Tibial nerve (tissue), 4 donors: Measurements from ENCODE around the gene EDEM3. TPM values are rescaled to one million over a fixed set of nuclear protein-coding genes. Genes with fewer than 3 reads are reported as not detected.
A peak's percentile ranks its signal among the peaks of the same experiment; 100 is the strongest.

ENCODE experiments used
- DNase-seq, 2 donors: peaks; one replicate each; pipeline ENCODE4 v3.0.0-alpha.2; 2019; ENCODE audit warnings: low spot score in 2 of 2
- H3K27ac ChIP-seq, 4 donors: fragments of 200-600 bp; sonication (generic) in 3 of 4; one replicate each; pipeline ENCODE4 v1.5.1; 2017 to 2019; ENCODE audit warnings: mild to moderate bottlenecking in 1 of 4
- H3K27me3 ChIP-seq, 2 donors: fragments of 200-600 bp; sonication (generic) in 1 of 2; one replicate each; pipeline versions ENCODE4 v1.5.1 to v1.6.0; 2017 to 2019
- H3K36me3 ChIP-seq, 3 donors: fragments of 200-600 bp; sonication (generic); one replicate each; pipeline ENCODE4 v1.5.1; 2018 to 2019
- H3K4me1 ChIP-seq, 4 donors: fragments of 200-600 bp; sonication (generic) in 3 of 4; one replicate each; pipeline ENCODE4 v1.5.1; 2017 to 2019
- H3K4me3 ChIP-seq, 4 donors: fragments of 200-600 bp; sonication (generic) in 3 of 4; one replicate each; pipeline ENCODE4 v1.5.1; 2017 to 2019; ENCODE audit warnings: mild to moderate bottlenecking in 1 of 4, moderate library complexity in 1 of 4
- H3K9me3 ChIP-seq, 4 donors: fragments of 200-600 bp; sonication (generic) in 3 of 4; one replicate each; pipeline ENCODE4 v1.5.1; 2017 to 2019
- EP300 ChIP-seq, 2 donors: sonication (generic); formaldehyde crosslinking; IDR thresholded peaks; one replicate each; pipeline ENCODE4 v1.6.1; 2017; ENCODE audit warnings: antibody characterized with exemption in 2 of 2, mild to moderate bottlenecking in 1 of 2
- POLR2A ChIP-seq, 2 donors: fragments of 450-650 bp; IDR thresholded peaks; one replicate each; pipeline ENCODE4 v1.6.1; 2017; ENCODE audit warnings: antibody characterized with exemption in 2 of 2, mild to moderate bottlenecking in 2 of 2, moderate library complexity in 2 of 2
- WGBS, 2 donors: methylation state at CpG; one replicate each; pipeline ENCODE4 v1.1.5; 2018; 5-methylcytosine and 5-hydroxymethylcytosine counted together
- total RNA-seq, 4 donors: library from RNA; depleted of rRNA; stranded (reverse); fragments of >200 nt; gene quantifications; one replicate each; pipeline ENCODE4 v1.1.0, GENCODE V29; 2016
- TF ChIP-seq, protein P1 (sequence below), 5 experiments: fragments of 200-600 bp in 3 of 5; fragments of 450-650 bp in 2 of 5; sonication (generic) in 3 of 5; IDR thresholded peaks; one replicate each; pipeline ENCODE4 v1.5.1; 2016 to 2019; ENCODE audit warnings: antibody characterized with exemption in 5 of 5, mild to moderate bottlenecking in 3 of 5, moderate library complexity in 2 of 5

Gene EDEM3
- total RNA-seq, 4 donors from 2014 or later = 33.0 to 57.3 (median 39.0) TPM

GRCh38 chr1:184646178-184646701, 108.4 kb downstream of the EDEM3 start:
- TF ChIP-seq EP300 (IDR thresholded peaks at IDR 0.05) = no peak
- no peak for TF ChIP-seq POLR2A (IDR thresholded peaks at IDR 0.05)
- TF ChIP-seq, protein P1, sequence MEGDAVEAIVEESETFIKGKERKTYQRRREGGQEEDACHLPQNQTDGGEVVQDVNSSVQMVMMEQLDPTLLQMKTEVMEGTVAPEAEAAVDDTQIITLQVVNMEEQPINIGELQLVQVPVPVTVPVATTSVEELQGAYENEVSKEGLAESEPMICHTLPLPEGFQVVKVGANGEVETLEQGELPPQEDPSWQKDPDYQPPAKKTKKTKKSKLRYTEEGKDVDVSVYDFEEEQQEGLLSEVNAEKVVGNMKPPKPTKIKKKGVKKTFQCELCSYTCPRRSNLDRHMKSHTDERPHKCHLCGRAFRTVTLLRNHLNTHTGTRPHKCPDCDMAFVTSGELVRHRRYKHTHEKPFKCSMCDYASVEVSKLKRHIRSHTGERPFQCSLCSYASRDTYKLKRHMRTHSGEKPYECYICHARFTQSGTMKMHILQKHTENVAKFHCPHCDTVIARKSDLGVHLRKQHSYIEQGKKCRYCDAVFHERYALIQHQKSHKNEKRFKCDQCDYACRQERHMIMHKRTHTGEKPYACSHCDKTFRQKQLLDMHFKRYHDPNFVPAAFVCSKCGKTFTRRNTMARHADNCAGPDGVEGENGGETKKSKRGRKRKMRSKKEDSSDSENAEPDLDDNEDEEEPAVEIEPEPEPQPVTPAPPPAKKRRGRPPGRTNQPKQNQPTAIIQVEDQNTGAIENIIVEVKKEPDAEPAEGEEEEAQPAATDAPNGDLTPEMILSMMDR (IDR thresholded peaks at IDR 0.05) = no peak
- H3K9me3 ChIP-seq = no peaks in the 10 kb centered on the region
- WGBS, 2 donors = 63 to 79% methylated on average over 3 of the region's 3 CpGs
- no peaks in the 10 kb centered on the region for H3K36me3 ChIP-seq
- no peak overlapping the region for H3K4me3 ChIP-seq
- no peaks in the 10 kb centered on the region for H3K27me3 ChIP-seq
- no peak for DNase-seq
- H3K4me1 ChIP-seq = peaks cover 0 to 24% (median 0%) of the 10 kb centered on the region in 4 donors
- H3K27ac ChIP-seq = no peak overlapping the region

DNA sequence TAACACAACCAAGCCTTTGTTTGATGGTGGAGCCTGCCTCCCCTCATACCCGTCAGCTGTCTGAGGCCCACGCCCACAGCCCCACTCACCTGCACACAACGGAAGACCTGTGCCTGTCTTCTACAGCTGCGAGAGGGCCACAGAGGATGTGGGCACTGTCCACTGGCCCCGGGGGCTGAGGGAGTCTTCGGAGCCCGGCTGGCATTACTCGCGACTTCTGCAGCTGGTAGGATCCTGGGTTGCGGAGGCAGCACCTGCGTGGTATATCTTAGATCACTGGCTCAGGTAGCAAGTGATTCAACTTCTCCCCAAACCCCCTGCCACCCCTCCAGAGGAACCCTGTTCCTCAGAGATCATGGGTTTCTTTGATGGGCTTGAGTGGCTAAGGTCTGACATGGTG, 109.9 kb downstream of the EDEM3 start:
- Histone ChIP-seq H3K4me3 (no peak overlapping the region), H3K27ac (no peak overlapping the region)

DNA sequence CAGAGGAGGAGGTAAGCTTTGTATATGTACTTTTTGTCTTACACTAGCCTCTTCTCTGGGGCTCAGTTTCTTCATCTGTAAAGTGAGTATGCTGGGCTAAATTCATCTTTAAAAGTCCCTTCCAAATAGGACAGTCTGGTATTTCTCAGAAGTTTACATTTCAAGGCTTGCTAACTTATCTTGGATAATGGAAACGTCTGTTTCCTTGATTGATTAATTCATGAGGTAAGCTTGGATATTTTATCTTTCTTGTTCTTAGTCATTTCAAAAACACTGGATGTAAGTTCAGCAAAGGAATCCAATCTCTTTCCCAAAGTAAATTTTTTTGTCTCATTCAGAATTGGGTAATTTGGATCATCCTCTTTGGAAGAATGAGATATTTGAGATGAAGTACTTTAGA, 111.0 kb downstream of the EDEM3 start:
- Histone ChIP-seq H3K4me3 (no peak overlapping the region), H3K27ac (peak overlapping the region in 1 of 4 donors; percentile 32), H3K9me3 (no peaks in the 10 kb centered on the region), H3K27me3 (no peaks in the 10 kb centered on the region), H3K36me3 (no peaks in the 10 kb centered on the region), H3K4me1 (peaks cover 0 to 18% (median 0%) of the 10 kb centered on the region in 4 donors)
- TF ChIP-seq EP300 (IDR thresholded peaks at IDR 0.05) (no peak), POLR2A (IDR thresholded peaks at IDR 0.05) (no peak)
- TF ChIP-seq, protein P1 (IDR thresholded peaks at IDR 0.05) = no peak
- DNase-seq = no peak
- 58 to 76% methylated on average over 1 of the region's 1 CpG for WGBS, 2 donors

More for the DNA sequence above, 109.9 kb downstream of the EDEM3 start:
- H3K27me3 ChIP-seq = no peaks in the 10 kb centered on the region
- no peaks in the 10 kb centered on the region for H3K36me3 ChIP-seq
- 90 to 99% methylated on average over 11 of the region's 11 CpGs for WGBS, 2 donors
- peaks cover 0 to 24% (median 0%) of the 10 kb centered on the region in 4 donors for H3K4me1 ChIP-seq
- no peak for DNase-seq
- TF ChIP-seq POLR2A (IDR thresholded peaks at IDR 0.05) (no peak), EP300 (IDR thresholded peaks at IDR 0.05) (no peak)
- TF ChIP-seq, protein P1 (IDR thresholded peaks at IDR 0.05) = no peak
- H3K9me3 ChIP-seq = no peaks in the 10 kb centered on the region

DNA sequence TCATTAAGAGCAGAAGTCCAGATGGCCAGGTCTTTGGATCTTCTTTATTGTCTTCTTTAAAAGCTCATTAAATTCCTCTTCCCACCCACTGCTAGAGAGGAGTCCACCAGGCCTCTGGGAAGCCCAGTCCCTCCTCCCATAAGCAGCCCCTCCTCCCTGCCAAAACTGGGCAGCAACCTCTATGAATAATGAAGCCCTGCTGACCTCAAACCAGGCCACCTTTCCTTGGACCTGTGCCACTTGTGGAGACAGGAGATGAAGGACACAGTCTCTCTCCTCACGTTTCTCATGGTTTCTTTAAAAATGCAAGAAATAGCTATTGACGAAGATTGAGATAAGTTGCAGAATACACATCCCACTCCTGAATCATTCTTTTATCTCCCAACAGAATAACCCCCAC, 112.8 kb downstream of the EDEM3 start:
- no peak for DNase-seq
- Histone ChIP-seq H3K4me3 (no peak overlapping the region), H3K27ac (no peak overlapping the region), H3K27me3 (no peaks in the 10 kb centered on the region), H3K4me1 (peaks cover 0 to 7% (median 0%) of the 10 kb centered on the region in 4 donors), H3K9me3 (no peaks in the 10 kb centered on the region), H3K36me3 (no peaks in the 10 kb centered on the region)
- TF ChIP-seq EP300 (IDR thresholded peaks at IDR 0.05) = no peak
- TF ChIP-seq POLR2A (IDR thresholded peaks at IDR 0.05) = no peak
- TF ChIP-seq, protein P1 (IDR thresholded peaks at IDR 0.05) = no peak
- WGBS, 2 donors = 87 to 89% methylated on average over 2 of the region's 2 CpGs

DNA sequence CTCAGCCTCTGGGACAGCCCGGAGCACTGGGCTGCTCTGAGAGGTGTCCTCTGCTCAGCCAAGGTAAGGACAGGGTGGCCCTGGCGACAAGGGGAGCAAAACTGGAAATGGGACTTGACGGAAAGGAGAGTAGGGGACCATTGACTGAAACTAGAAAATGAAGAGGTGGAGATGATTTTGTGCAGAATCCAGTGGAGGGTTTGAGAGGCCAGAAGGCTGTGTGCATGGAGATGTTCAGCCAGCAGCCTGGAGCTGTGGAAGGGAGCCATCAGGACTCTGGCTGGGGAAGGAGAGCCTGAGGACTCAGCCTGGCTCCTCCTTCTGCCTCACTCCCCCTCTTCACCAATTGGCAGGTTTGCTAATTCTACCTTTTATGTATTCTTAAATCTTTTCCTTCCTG, 114.2 kb downstream of the EDEM3 start:
- TF ChIP-seq EP300 (IDR thresholded peaks at IDR 0.05) = no peak
- TF ChIP-seq, protein P1 (IDR thresholded peaks at IDR 0.05) = no peak
- no peak for TF ChIP-seq POLR2A (IDR thresholded peaks at IDR 0.05)
- 87 to 89% methylated on average over 3 of the region's 3 CpGs for WGBS, 2 donors
- Histone ChIP-seq H3K4me1 (peaks cover 0 to 13% (median 5%) of the 10 kb centered on the region in 4 donors), H3K9me3 (no peaks in the 10 kb centered on the region), H3K4me3 (no peak overlapping the region), H3K27ac (no peak overlapping the region), H3K27me3 (no peaks in the 10 kb centered on the region), H3K36me3 (no peaks in the 10 kb centered on the region)
- no peak for DNase-seq

Other genes starting within 250 kb of the EDEM3 start
- 10 to 100 TPM; 17.7 to 26.4 (median 22.1) TPM for gene NIBAN1, start 219.7 kb upstream of the EDEM3 start, total RNA-seq